HG03378 (cell line): ENCODE data around the gene LRRK2.
"Not testable (repeated sequence)": the region's sequence is repeated elsewhere in the genome, so short reads cannot be mapped to it uniquely, and the experiment has no call there.

ENCODE experiments used
- ATAC-seq: cut with Tn5 transposase; IDR thresholded peaks from one replicate; pipeline ENCODE4 v1.9.1; 2021; ENCODE audit warnings: mild to moderate bottlenecking, moderate library complexity; ENCODE audit not compliant: unreplicated experiment

Gene LRRK2

DNA sequence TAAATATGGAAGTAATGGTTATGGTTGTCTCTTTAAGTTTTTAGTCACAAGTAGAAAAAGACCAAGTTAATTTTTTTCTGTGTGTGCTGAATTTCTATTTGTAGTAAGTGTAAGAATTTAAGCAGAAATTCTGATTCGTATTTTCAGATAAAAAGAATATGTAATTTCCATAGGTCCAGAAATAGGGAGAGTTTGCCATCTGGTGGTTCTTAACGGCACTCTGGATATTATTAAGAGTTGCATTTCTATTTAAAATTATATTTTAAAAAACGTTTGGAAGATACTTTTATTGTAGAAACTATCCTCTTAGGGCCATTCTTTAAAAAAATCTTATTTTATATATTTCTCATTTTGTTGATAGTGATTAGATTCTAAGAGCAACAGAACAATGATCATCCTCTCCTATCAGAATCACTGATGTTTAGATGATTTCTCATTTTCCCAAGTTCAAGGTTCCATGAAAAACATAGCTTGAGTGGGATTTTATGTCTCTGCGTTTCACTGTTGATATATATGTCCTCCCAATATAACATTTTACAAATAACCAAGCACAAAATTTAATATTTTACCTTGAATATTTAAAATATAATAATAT, 88.3 kb downstream of the LRRK2 start:
- ATAC-seq: no peak

GRCh38 chr12:40313928-40314327, 89.1 kb downstream of the LRRK2 start:
- peak; percentile 92 for ATAC-seq

- ATAC-seq: no peak
Observed at GRCh38 chr12:40314927-40315326, 90.1 kb downstream of the LRRK2 start.

DNA sequence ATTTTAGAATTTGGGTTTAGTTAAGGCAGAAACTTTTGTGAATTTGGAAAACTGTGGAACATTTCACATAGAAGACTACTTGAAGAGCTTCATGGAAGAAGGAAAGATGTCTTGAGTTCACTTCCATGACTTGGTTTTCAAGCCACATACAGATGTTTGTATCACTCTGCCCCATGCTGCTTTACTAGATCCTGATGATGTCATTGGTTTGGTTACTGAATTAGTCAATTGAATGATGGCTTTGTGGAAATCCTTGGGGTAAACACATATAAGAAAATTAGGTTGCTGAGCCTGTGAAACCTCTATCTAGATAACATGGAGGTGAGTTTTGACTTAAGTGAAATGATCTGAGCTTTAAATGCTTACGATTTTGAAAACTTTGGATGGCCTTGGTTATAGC, 90.6 kb downstream of the LRRK2 start:
- ATAC-seq: no peak

- no peak for ATAC-seq
Observed at GRCh38 chr12:40324261-40324660, 99.5 kb downstream of the LRRK2 start.

DNA sequence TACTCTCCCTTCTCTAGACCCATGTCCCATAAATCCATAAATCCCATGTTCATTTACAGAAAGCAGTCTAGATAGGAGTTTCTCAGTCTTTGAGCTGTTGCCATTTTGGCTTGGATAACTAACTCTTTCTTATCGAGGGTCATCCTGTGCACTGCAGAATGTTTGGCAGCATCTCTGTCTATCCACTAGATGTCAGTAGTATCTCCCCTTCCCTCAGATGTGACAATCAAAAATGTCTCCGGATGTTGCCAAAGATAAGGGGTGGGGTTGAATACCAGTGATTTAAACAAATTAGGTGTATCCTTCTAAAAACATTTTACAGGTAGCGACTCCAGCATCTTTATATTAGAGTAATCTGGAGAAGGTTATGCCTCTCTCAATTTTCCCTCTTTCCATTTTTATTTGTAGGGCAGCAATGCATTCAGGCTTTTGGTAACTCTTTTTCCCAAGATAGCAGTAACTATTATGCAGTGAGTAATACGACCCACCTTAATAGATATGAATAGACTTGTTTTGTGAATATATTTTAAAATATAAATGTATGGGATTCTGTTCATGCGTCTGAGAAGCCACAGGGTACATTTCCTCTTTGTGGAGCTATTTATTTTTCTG, 100.7 kb downstream of the LRRK2 start:
- peak; percentile 98 for ATAC-seq

DNA sequence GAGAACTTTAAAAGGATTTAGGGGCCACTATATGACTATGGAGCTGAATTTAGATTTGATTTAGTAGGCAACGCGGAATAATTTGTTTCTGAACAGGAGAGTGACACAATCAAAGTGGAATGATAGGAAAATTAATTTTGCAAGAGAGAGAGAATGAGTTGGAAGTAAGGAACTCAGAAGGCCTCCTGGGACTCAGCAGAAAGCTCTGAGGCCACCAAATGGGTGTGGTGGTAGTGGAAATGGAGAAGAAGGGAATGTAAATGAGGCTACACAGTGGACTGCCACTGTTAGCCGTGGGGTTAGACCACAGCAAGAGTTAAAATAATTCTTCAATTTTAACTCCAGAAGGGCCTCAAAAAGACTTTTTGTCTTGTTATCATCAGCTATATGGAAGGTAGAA, 102.7 kb downstream of the LRRK2 start:
- no peak for ATAC-seq

- ATAC-seq: no peak
Observed at GRCh38 chr12:40330180-40330579, 105.4 kb downstream of the LRRK2 start.

- ATAC-seq: no peak
Observed at GRCh38 chr12:40331886-40332285, 107.1 kb downstream of the LRRK2 start.

DNA sequence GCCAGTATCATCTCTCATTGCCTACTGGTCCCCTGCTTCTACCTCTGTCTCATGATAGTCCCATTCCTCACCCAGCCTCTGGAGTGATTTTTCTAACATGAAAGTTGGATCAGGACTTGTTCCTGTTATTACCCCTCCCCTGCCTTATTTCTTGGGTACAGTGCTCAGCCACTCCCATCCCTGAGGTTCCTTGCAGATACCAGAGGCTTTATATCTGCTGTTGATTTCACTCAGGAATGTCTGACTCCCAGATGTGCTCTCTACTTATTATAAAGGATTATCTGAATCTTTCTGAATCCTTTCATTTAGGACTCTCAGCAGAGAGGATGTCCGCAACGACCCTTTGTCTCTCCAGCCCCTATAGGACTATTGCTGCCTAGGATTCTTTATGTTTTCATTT, 111.2 kb downstream of the LRRK2 start:
- no peak for ATAC-seq

- ATAC-seq: peak; percentile 71
Observed at GRCh38 chr12:40336573-40337199, 111.9 kb downstream of the LRRK2 start.

- ATAC-seq: no peak
Observed at GRCh38 chr12:40338071-40338470, 113.3 kb downstream of the LRRK2 start.

- no peak for ATAC-seq
Observed at GRCh38 chr12:40338621-40339020, 113.8 kb downstream of the LRRK2 start.

- peak; percentile 65 for ATAC-seq
Observed at GRCh38 chr12:40342010-40342409, 117.2 kb downstream of the LRRK2 start.

GRCh38 chr12:40343124-40343523, 118.3 kb downstream of the LRRK2 start:
- ATAC-seq: no peak

GRCh38 chr12:40344312-40344711, 119.5 kb downstream of the LRRK2 start:
- ATAC-seq: no peak

DNA sequence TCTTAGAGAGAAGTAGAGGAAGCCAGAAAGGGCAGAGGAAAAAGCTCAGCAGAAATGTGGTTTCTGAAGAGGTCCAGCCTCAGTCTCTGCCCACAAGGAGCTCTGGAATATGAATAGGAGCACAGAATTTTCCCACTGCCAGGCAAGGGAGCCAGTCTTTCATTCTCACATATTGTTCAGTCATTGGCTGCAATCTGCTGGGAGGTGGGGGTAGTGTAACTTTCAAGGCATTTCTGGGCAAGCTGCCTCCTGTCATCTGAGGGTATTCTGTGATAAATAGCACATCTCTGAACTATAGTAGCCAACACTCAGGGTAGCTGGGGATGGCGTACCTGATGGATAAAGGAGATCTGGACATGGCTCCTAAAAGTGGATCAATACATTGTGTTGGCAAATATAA, 127.2 kb downstream of the LRRK2 start:
- no peak for ATAC-seq

GRCh38 chr12:40375076-40375475, 150.3 kb downstream of the LRRK2 start:
- peak; percentile 41 for ATAC-seq

- peak; percentile 47 for ATAC-seq
Observed at GRCh38 chr12:40376533-40377267, 151.9 kb downstream of the LRRK2 start.

DNA sequence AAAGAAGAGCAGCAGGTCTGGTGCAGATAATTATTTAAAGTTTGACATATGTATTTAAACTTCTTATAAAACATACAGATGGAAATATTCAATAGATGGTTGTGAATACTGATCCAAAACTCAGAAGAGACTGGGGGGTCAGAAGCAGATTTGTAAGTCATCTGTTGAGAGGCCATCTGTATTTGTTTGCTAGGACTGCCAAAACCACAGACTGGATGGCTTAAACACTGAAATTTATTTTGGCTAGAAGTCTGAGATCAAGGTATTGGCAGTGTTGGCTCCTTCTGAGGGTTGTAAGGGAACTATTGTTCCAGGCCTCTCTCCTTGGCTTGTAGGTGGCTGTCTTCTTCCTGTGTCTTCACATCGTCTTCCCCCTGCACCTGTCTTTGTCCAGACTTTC, 153.9 kb downstream of the LRRK2 start:
- ATAC-seq: no peak

DNA sequence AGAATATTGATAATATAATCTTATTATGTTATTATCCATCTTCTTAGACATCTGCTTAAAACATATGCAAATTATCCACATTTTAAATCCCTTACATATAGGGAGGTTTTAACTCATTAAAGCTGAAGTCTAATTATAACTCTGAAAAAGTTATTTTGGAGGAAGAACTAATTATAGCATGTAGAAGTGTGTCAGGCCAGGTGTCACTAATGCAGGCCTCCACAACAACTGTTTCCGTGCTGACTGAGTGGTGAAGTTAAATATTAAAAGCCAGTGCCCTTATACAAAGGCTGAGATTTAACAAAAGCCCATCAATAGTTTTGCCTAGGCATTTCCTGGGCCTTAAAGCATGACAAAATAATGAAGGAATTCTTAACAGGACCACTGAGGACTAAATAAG, 157.4 kb downstream of the LRRK2 start:
- peak; percentile 83 for ATAC-seq

- not testable (repeated sequence) for ATAC-seq
Observed at GRCh38 chr12:40387279-40387678, 162.5 kb downstream of the LRRK2 start.
